Kidney epithelial cell (primary cell): ENCODE measurements around the gene URB1. TPM values are rescaled to one million over a fixed set of nuclear protein-coding genes. Genes with fewer than 3 reads are reported as not detected.

Source experiments
- DNase-seq: peaks from one replicate; pipeline ENCODE4 v3.0.0-alpha.2; 2010; ENCODE audit warnings: low read depth
- H3K27me3 ChIP-seq: 2 replicates; pipeline ENCODE4 v1.6.0; 2011; ENCODE audit warnings: low read length; ENCODE audit not compliant: control insufficient read depth, insufficient read depth
- H3K36me3 ChIP-seq: 2 replicates; pipeline ENCODE4 v1.5.1; 2011; ENCODE audit warnings: low read length; ENCODE audit not compliant: control insufficient read depth, insufficient read depth
- H3K4me3 ChIP-seq: 2 replicates; pipeline ENCODE4 v1.5.1; 2011; ENCODE audit warnings: low read depth, mild to moderate bottlenecking, control low read depth, low read length
- CTCF ChIP-seq: IDR thresholded peaks from 2 replicates; pipeline ENCODE4 v1.5.1; 2011; ENCODE audit warnings: mild to moderate bottlenecking, moderate library complexity, low read length, control low read depth, inconsistent platforms; ENCODE audit not compliant: insufficient read depth, poor library complexity, severe bottlenecking
- total RNA-seq: library from RNA; depleted of rRNA; stranded (reverse); fragments of >200 nt; gene quantifications from 2 replicates; pipeline ENCODE4 v1.2.3, GENCODE V29; 2015

The URB1 gene
- total RNA-seq, 1 donor from 2014 or later: 17.8 TPM

GRCh38 chr21:32351428-32351827, 41.4 kb downstream of the URB1 start:
- peaks cover 10% of the 10 kb centered on the region for H3K36me3 ChIP-seq
- DNase-seq: no peak
- no peak for TF ChIP-seq CTCF
- H3K27me3 ChIP-seq: no peaks in the 10 kb centered on the region
- no peak overlapping the region for H3K4me3 ChIP-seq

GRCh38 chr21:32350981-32351380, 41.8 kb downstream of the URB1 start:
- Histone ChIP-seq H3K4me3 (no peak overlapping the region), H3K27me3 (no peaks in the 10 kb centered on the region), H3K36me3 (peaks cover 10% of the 10 kb centered on the region)
- no peak for TF ChIP-seq CTCF
- DNase-seq: no peak

GRCh38 chr21:32350211-32350980, 42.4 kb downstream of the URB1 start:
- H3K36me3 ChIP-seq: peaks cover 10% of the 10 kb centered on the region
- H3K27me3 ChIP-seq: no peaks in the 10 kb centered on the region
- no peak for TF ChIP-seq CTCF
- H3K4me3 ChIP-seq: no peak overlapping the region
- no peak for DNase-seq

- no peak for TF ChIP-seq CTCF
- H3K27me3 ChIP-seq: no peaks in the 10 kb centered on the region
- peaks cover 10% of the 10 kb centered on the region for H3K36me3 ChIP-seq
- no peak overlapping the region for H3K4me3 ChIP-seq
- DNase-seq: no peak
Measured at GRCh38 chr21:32349333-32349944, 43.4 kb downstream of the URB1 start.

- no peaks in the 10 kb centered on the region for H3K27me3 ChIP-seq
- H3K36me3 ChIP-seq: peaks cover 9% of the 10 kb centered on the region
- DNase-seq: no peak
- no peak overlapping the region for H3K4me3 ChIP-seq
- no peak for TF ChIP-seq CTCF
Measured at GRCh38 chr21:32348604-32349332, 44.0 kb downstream of the URB1 start.
